ENCODE measurements around the gene OR10H1. TPM values are rescaled to one million over a fixed set of nuclear protein-coding genes. Genes with fewer than 3 reads are reported as not detected.

OR10H1 gene
- total and polyA plus RNA-seq, 9 of the 15 experiments (the other 6 are each of a cell fraction or from before 2014, with no cell fraction given), result not detected

DNA sequence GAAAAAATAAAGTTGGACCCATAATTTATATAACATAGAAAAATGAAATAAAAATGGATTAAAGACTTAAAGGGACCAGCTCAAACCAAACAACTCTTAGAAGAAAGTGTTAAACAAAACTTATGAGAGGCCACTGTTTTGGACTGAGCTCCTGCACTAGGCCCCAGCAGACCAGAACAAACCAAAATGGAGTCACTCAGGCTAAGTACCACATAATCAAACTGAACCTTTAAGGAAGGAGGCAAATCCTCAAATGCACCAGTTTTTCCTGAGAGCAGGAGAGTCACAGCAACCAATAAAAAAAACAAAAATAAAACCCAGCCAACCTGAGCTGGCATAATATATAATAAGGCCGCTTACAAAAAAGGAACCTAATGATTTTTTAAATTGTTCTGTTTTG is 10.3 kb upstream of the OR10H1 start (continued):
- TF ChIP-seq PHTF2 (CRISPR knock-in tag; IDR thresholded peaks at IDR 0.05), result no peak
- no peak for TF ChIP-seq MCM2 (IDR thresholded peaks at IDR 0.05; ENCODE audit: low read depth)
- peak; percentile 68 for TF ChIP-seq TAF7 (tag; IDR thresholded peaks at IDR 0.05)
- TF ChIP-seq, protein P1, sequence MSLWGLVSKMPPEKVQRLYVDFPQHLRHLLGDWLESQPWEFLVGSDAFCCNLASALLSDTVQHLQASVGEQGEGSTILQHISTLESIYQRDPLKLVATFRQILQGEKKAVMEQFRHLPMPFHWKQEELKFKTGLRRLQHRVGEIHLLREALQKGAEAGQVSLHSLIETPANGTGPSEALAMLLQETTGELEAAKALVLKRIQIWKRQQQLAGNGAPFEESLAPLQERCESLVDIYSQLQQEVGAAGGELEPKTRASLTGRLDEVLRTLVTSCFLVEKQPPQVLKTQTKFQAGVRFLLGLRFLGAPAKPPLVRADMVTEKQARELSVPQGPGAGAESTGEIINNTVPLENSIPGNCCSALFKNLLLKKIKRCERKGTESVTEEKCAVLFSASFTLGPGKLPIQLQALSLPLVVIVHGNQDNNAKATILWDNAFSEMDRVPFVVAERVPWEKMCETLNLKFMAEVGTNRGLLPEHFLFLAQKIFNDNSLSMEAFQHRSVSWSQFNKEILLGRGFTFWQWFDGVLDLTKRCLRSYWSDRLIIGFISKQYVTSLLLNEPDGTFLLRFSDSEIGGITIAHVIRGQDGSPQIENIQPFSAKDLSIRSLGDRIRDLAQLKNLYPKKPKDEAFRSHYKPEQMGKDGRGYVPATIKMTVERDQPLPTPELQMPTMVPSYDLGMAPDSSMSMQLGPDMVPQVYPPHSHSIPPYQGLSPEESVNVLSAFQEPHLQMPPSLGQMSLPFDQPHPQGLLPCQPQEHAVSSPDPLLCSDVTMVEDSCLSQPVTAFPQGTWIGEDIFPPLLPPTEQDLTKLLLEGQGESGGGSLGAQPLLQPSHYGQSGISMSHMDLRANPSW (CRISPR knock-in tag; IDR thresholded peaks at IDR 0.05), result no peak
- TF ChIP-seq RBM39 (optimal IDR thresholded peaks at IDR 0.05; ENCODE audit: low read depth, low read length), result no peak
- TF ChIP-seq ZNF384 (IDR thresholded peaks at IDR 0.05; ENCODE audit: low read depth, low read length), result no peak
- no peak for TF ChIP-seq ESRRA (IDR thresholded peaks at IDR 0.05; ENCODE audit: borderline replicate concordance, low read depth)
- peak; percentile 34; the same call in 1 of the 2 replicates for TF ChIP-seq ETV1 (tag; conservative IDR thresholded peaks at IDR 0.05; ENCODE audit: low read depth)
- TF ChIP-seq ZNF584 (CRISPR knock-in tag; IDR thresholded peaks at IDR 0.05; ENCODE audit: low read depth), result 0 out of 2 replicates have a peak, but pooled peaks have one; percentile 61
- peak; percentile 74; the same call in 1 of the 2 replicates for TF ChIP-seq BACH1 (tag; IDR thresholded peaks at IDR 0.05)
- TF ChIP-seq SP2 (IDR thresholded peaks at IDR 0.05; ENCODE audit: extremely low read depth, low read depth, low read length, poor library complexity, severe bottlenecking), result no peak
- TF ChIP-seq PRPF4 (IDR thresholded peaks at IDR 0.05; ENCODE audit: insufficient read depth, low read depth, low read length, poor library complexity, severe bottlenecking), result no peak
- TF ChIP-seq, protein P2, sequence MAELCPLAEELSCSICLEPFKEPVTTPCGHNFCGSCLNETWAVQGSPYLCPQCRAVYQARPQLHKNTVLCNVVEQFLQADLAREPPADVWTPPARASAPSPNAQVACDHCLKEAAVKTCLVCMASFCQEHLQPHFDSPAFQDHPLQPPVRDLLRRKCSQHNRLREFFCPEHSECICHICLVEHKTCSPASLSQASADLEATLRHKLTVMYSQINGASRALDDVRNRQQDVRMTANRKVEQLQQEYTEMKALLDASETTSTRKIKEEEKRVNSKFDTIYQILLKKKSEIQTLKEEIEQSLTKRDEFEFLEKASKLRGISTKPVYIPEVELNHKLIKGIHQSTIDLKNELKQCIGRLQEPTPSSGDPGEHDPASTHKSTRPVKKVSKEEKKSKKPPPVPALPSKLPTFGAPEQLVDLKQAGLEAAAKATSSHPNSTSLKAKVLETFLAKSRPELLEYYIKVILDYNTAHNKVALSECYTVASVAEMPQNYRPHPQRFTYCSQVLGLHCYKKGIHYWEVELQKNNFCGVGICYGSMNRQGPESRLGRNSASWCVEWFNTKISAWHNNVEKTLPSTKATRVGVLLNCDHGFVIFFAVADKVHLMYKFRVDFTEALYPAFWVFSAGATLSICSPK (IDR thresholded peaks at IDR 0.05; ENCODE audit: borderline replicate concordance), result no peak
- TF ChIP-seq, protein P3, sequence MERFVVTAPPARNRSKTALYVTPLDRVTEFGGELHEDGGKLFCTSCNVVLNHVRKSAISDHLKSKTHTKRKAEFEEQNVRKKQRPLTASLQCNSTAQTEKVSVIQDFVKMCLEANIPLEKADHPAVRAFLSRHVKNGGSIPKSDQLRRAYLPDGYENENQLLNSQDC (CRISPR knock-in tag; IDR thresholded peaks at IDR 0.05), result no peak
- TF ChIP-seq GATAD2A (IDR thresholded peaks at IDR 0.05), result no peak
- no peak for TF ChIP-seq GTF2E2 (tag; IDR thresholded peaks at IDR 0.05)
- peak; percentile 87 for TF ChIP-seq HDAC8 (tag; IDR thresholded peaks at IDR 0.05)
- TF ChIP-seq ZNF239 (CRISPR knock-in tag; IDR thresholded peaks at IDR 0.05), result peak; percentile 81
- TF ChIP-seq, protein P4, sequence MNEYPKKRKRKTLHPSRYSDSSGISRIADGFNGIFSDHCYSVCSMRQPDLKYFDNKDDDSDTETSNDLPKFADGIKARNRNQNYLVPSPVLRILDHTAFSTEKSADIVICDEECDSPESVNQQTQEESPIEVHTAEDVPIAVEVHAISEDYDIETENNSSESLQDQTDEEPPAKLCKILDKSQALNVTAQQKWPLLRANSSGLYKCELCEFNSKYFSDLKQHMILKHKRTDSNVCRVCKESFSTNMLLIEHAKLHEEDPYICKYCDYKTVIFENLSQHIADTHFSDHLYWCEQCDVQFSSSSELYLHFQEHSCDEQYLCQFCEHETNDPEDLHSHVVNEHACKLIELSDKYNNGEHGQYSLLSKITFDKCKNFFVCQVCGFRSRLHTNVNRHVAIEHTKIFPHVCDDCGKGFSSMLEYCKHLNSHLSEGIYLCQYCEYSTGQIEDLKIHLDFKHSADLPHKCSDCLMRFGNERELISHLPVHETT (CRISPR knock-in tag; conservative IDR thresholded peaks at IDR 0.05 in 1 of 2, IDR thresholded peaks at IDR 0.05 in 1 of 2), result peak in 1 of 2 experiments; percentile 63; a peak in 1 of 4 replicates
